HCT116 (cell line): ENCODE data around the gene SGCB.

Experiments used
- CTCF ChIP-seq, 3 experiments: fragments of 200-600 bp in 1 of 3; sonication (generic) in 1 of 3; IDR thresholded peaks in 2 of 3; conservative IDR thresholded peaks in 1 of 3; 2 replicates each; pipeline ENCODE4 v1.5.1; 2012 to 2017; ENCODE audit warnings: low read depth in 2 of 3, low read length in 2 of 3, antibody characterized with exemption in 1 of 3, borderline replicate concordance in 1 of 3, control low read depth in 1 of 3, mild to moderate bottlenecking in 1 of 3, mixed read lengths in 1 of 3, mixed run types in 1 of 3, moderate library complexity in 1 of 3; ENCODE audit not compliant: insufficient read depth in 1 of 3
- EZH2 ChIP-seq: fragments of 200-600 bp; sonication (generic); IDR thresholded peaks from 2 replicates; pipeline ENCODE4 v1.6.1; 2017; ENCODE audit warnings: antibody characterized with exemption, mixed run types
- EZH2phosphoT487 ChIP-seq: fragments of 200-600 bp; IDR thresholded peaks from 2 replicates; pipeline ENCODE4 v1.6.1; 2018; ENCODE audit warnings: antibody characterized with exemption, borderline replicate concordance
- JUND ChIP-seq: IDR thresholded peaks from 2 replicates; pipeline ENCODE4 v1.6.1; 2012
- MAX ChIP-seq: IDR thresholded peaks from 2 replicates; pipeline ENCODE4 v1.6.1; 2012
- POLR2A ChIP-seq: IDR thresholded peaks from 2 replicates; pipeline ENCODE4 v1.7.0; 2011; ENCODE audit warnings: borderline replicate concordance; ENCODE audit not compliant: insufficient read depth, insufficient read length; ENCODE audit errors: extremely low read depth
- POLR2AphosphoS5 ChIP-seq: IDR thresholded peaks from 2 replicates; pipeline ENCODE4 v1.6.1; 2011; ENCODE audit warnings: mild to moderate bottlenecking, low read depth, low read length, moderate library complexity
- SP1 ChIP-seq: IDR thresholded peaks from 2 replicates; pipeline ENCODE4 v1.6.1; 2012; ENCODE audit warnings: low read depth

GRCh38 chr4:51995647-51996220 lies 42.4 kb downstream of the SGCB start:
- TF ChIP-seq JUND (no peak), EZH2phosphoT487 (no peak), CTCF (IDR thresholded peaks at IDR 0.05 in 2 of 3, conservative IDR thresholded peaks at IDR 0.05 in 1 of 3; ENCODE audit: borderline replicate concordance in 1 of 3, insufficient read depth in 1 of 3, low read depth in 2 of 3, low read length in 2 of 3) (no peak), POLR2A (no peak), EZH2 (no peak), POLR2AphosphoS5 (no peak), SP1 (no peak), MAX (no peak)
